Smooth muscle cell (in vitro differentiated cells): Measurements from ENCODE around the gene BCL2. TPM values are rescaled to one million over a fixed set of nuclear protein-coding genes. Genes with fewer than 3 reads are reported as not detected.

Experiments
- DNase-seq: peaks from one replicate; lab custom pipeline; 2025; ENCODE audit not compliant: unreplicated experiment; lab: John Stamatoyannopoulos, UW
- H2AFZ ChIP-seq: fragments of 200-600 bp; sonication (generic); 2 replicates; pipeline ENCODE4 v1.6.0; 2016; ENCODE audit warnings: antibody characterized with exemption, low read depth, mild to moderate bottlenecking
- H3F3A ChIP-seq: fragments of 200-600 bp; sonication (generic); 2 replicates; pipeline ENCODE4 v1.6.0; 2017; ENCODE audit warnings: antibody characterized with exemption, low read depth
- H3K27ac ChIP-seq: fragments of 200-600 bp; sonication (generic); 2 replicates; pipeline ENCODE4 v1.5.1; 2016; ENCODE audit warnings: low read depth, mild to moderate bottlenecking
- H3K27me3 ChIP-seq: fragments of 200-600 bp; sonication (generic); 2 replicates; pipeline ENCODE4 v1.6.1; 2016; ENCODE audit warnings: low read depth, mild to moderate bottlenecking
- H3K36me3 ChIP-seq: fragments of 200-600 bp; sonication (generic); 2 replicates; pipeline ENCODE4 v1.5.1; 2016; ENCODE audit warnings: low read depth
- H3K4me1 ChIP-seq: fragments of 200-600 bp; sonication (generic); 2 replicates; pipeline ENCODE4 v1.5.1; 2016; ENCODE audit warnings: low read depth
- H3K4me2 ChIP-seq: fragments of 200-600 bp; sonication (generic); 2 replicates; pipeline ENCODE4 v1.6.0; 2016; ENCODE audit warnings: mild to moderate bottlenecking
- H3K4me3 ChIP-seq: fragments of 200-600 bp; sonication (generic); 2 replicates; pipeline ENCODE4 v1.5.1; 2016; ENCODE audit warnings: mild to moderate bottlenecking
- H3K79me2 ChIP-seq: fragments of 200-600 bp; sonication (generic); 2 replicates; pipeline ENCODE4 v1.6.0; 2016; ENCODE audit warnings: low read depth, mild to moderate bottlenecking
- H3K9ac ChIP-seq: fragments of 200-600 bp; sonication (generic); 2 replicates; pipeline ENCODE4 v1.6.0; 2016; ENCODE audit warnings: low read depth
- H3K9me3 ChIP-seq: fragments of 200-600 bp; sonication (generic); replicated peaks from 2 replicates; pipeline ENCODE4 v1.5.1; 2016; ENCODE audit warnings: low read depth
- H4K20me1 ChIP-seq: fragments of 200-600 bp; sonication (generic); 2 replicates; pipeline ENCODE4 v1.6.0; 2016; ENCODE audit warnings: low read depth
- CTCF ChIP-seq: fragments of 200-600 bp; sonication (generic); IDR thresholded peaks from 2 replicates; pipeline ENCODE4 v1.5.1; 2017; ENCODE audit warnings: borderline replicate concordance, mild to moderate bottlenecking, antibody characterized with exemption; ENCODE audit not compliant: insufficient read depth, poor library complexity, severe bottlenecking
- WGBS: methylation state at CpG from one replicate; pipeline ENCODE4 v1.1.7; 2016; ENCODE audit warnings: low lambda C conversion rate; 5-methylcytosine and 5-hydroxymethylcytosine counted together
- polyA plus RNA-seq: library from polyadenylated mRNA; unstranded; fragments of >200 nt; fragmentation: Nextera tagmentation; extraction: Ambion mirVana; gene quantifications from 2 replicates; pipeline ENCODE4 v1.2.1, GENCODE V29; 2016
- total RNA-seq: library from RNA; depleted of rRNA; stranded (reverse); fragments of >200 nt; gene quantifications from 2 replicates; pipeline ENCODE4 v1.2.3, GENCODE V29; 2014

BCL2 gene
- total and polyA plus RNA-seq, 2 experiments from 2014 or later, result 0.85 TPM; not detected in 1

GRCh38 chr18:63181706-63182309, 137.8 kb downstream of the BCL2 start:
- Histone ChIP-seq H3K27ac (no peak overlapping the region), H3K9ac (no peak overlapping the region), H3K27me3 (peaks cover 53% of the 10 kb centered on the region), H3F3A (no peaks in the 10 kb centered on the region), H3K4me1 (no peaks in the 10 kb centered on the region), H3K4me3 (no peak overlapping the region), H3K36me3 (no peaks in the 10 kb centered on the region), H4K20me1 (no peaks in the 10 kb centered on the region), H3K4me2 (no peak overlapping the region), H2AFZ (no peak overlapping the region), H3K79me2 (no peaks in the 10 kb centered on the region), H3K9me3 (no peaks in the 10 kb centered on the region)
- 75% methylated on average over 5 of the region's 5 CpGs for WGBS
- TF ChIP-seq CTCF, result no peak
- DNase-seq, result no peak

DNA sequence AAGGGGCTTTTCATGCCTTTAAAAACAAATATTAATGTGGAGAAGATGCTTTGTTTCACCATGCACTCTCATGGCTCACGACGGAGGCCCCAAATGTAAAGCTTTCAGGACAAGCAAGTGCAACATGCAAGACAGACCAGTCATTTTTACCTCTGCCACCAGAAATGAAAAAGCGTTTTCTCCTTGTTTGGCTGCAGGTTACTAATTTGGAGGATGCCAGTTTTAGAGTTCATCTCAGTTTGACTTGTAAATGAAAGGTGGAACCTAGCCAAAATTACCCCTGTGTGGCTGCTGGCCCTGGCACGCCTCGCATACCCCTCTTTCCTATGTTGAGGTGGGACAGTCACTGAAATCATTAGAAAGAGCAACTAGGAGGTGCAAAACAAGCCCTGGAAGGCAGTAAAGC, 138.6 kb downstream of the BCL2 start:
- H3F3A ChIP-seq, result no peaks in the 10 kb centered on the region
- H2AFZ ChIP-seq, result no peak overlapping the region
- H3K4me2 ChIP-seq, result no peak overlapping the region
- no peak overlapping the region for H3K9ac ChIP-seq
- DNase-seq, result no peak
- no peaks in the 10 kb centered on the region for H3K4me1 ChIP-seq
- peaks cover 53% of the 10 kb centered on the region for H3K27me3 ChIP-seq
- no peak overlapping the region for H3K4me3 ChIP-seq
- H4K20me1 ChIP-seq, result no peaks in the 10 kb centered on the region
- H3K9me3 ChIP-seq, result no peaks in the 10 kb centered on the region
- TF ChIP-seq CTCF, result no peak
- H3K36me3 ChIP-seq, result no peaks in the 10 kb centered on the region
- WGBS, result 91% methylated on average over 5 of the region's 5 CpGs
- no peaks in the 10 kb centered on the region for H3K79me2 ChIP-seq
- no peak overlapping the region for H3K27ac ChIP-seq

GRCh38 chr18:63180321-63180720, 139.2 kb downstream of the BCL2 start:
- Histone ChIP-seq H3K9ac (no peak overlapping the region), H2AFZ (no peak overlapping the region), H3K27ac (no peak overlapping the region), H3K79me2 (no peaks in the 10 kb centered on the region), H4K20me1 (no peaks in the 10 kb centered on the region), H3K4me1 (no peaks in the 10 kb centered on the region), H3K27me3 (peaks cover 53% of the 10 kb centered on the region), H3F3A (no peaks in the 10 kb centered on the region), H3K36me3 (no peaks in the 10 kb centered on the region), H3K4me2 (no peak overlapping the region), H3K4me3 (no peak overlapping the region), H3K9me3 (no peaks in the 10 kb centered on the region)
- WGBS, result 90% methylated on average over 9 of the region's 11 CpGs
- DNase-seq, result no peak
- TF ChIP-seq CTCF, result no peak

- H2AFZ ChIP-seq, result no peak overlapping the region
- no peak for TF ChIP-seq CTCF
- H3K4me1 ChIP-seq, result no peaks in the 10 kb centered on the region
- no peak overlapping the region for H3K9ac ChIP-seq
- 96% methylated on average over 9 of the region's 9 CpGs for WGBS
- H3K27ac ChIP-seq, result no peak overlapping the region
- no peak for DNase-seq
- H3K9me3 ChIP-seq, result no peaks in the 10 kb centered on the region
- H3K27me3 ChIP-seq, result peaks cover 46% of the 10 kb centered on the region
- no peak overlapping the region for H3K4me3 ChIP-seq
- no peaks in the 10 kb centered on the region for H3K79me2 ChIP-seq
- no peak overlapping the region for H3K4me2 ChIP-seq
- H3K36me3 ChIP-seq, result no peaks in the 10 kb centered on the region
- H4K20me1 ChIP-seq, result no peaks in the 10 kb centered on the region
- H3F3A ChIP-seq, result no peaks in the 10 kb centered on the region
Measured at GRCh38 chr18:63179422-63179821, 140.1 kb downstream of the BCL2 start.
